GM19455 (cell line): ENCODE measurements around the gene BRSK2.

Experiments
- ATAC-seq: cut with Tn5 transposase; IDR thresholded peaks from one replicate; pipeline ENCODE4 v1.9.1; 2021; ENCODE audit not compliant: unreplicated experiment

Gene BRSK2

GRCh38 chr11:1479006-1479677 is 89.4 kb downstream of the BRSK2 start:
- ATAC-seq = no peak

DNA sequence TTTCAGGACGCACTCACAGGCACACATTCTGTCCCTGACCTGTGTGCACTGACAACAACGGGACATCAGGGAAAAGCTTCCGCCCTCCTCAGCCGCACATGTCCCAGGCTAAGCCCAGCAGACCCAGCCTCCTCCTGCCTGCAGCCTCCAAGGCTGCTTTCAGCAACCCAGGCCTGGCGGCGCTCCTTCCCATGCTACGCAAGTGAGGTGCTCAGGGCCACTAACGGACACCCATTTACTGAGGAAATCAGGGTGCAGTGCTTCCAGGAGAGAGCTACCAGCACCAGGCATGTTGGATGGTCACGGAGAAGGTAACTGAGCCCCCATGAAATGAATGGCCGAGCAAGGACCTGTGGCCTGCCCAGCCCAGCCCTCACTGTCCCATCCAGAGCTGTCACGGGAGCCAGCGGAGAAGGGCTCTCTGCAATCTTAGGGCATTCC is 90.0 kb downstream of the BRSK2 start:
- no peak for ATAC-seq

DNA sequence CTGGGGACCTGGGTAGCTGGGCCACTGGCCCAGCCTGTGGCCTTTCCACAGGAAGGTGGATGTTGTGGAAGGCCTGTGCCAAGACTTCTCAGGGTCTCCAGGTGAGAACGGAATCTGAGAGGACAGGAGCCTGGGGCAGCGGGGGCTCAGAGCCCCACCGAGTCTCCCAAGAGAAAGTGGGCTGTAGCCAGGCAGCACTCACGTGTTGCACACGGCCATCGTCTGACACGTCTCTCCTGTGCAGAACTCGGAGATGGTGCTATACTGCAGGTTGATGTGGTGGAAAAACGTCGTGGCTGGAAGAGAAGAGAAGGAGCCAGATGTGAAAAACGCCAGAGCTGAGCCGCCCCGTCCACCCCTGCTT is 90.4 kb downstream of the BRSK2 start:
- ATAC-seq = no peak

DNA sequence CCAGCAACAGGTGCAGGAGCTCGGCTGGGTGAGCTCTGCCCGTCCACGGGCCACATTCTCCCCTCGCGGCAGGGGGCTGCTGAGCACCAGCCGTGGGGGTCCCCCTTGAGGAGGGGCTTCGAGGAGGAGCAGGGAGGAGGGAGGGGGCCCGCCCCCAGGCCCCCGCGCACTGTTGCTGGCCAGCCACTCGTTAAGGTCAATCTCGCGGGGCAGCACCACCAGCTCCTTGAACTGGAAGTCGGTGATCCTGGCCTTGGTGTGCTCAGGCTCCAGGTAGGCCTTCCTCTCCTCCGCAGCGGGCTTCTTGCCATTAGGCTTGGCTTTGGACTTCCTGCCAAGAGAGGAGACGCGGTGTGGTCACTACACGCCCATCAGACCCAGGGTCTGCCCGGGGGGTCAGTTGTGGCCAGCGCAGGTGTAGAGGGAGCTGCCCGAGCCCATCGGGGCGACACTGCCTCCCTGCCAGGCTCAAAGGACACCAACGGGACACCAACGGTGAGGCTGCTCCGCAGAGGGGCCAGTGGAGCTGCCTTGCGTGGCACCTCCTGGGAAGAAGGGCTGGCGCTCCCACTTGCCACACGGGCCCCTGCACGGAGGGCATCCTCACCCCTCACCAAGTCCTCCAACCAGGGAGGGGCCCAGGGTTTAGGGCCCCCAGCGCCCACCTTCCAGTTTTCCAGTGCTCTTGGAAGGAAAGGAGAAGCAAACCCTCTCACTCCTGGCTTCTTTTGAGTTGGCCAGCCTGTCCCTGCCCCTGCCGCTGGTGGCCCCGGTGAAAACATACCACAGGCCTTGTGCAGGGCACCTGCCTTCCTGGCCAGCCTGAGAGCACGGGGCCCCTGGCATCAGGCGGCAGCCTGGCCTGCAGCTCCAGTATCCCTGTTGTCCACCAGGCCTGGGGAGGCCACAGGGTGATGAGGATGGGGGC is 91.1 kb downstream of the BRSK2 start:
- no peak for ATAC-seq

GRCh38 chr11:1481483-1481825 is 91.7 kb downstream of the BRSK2 start:
- ATAC-seq = no peak

DNA sequence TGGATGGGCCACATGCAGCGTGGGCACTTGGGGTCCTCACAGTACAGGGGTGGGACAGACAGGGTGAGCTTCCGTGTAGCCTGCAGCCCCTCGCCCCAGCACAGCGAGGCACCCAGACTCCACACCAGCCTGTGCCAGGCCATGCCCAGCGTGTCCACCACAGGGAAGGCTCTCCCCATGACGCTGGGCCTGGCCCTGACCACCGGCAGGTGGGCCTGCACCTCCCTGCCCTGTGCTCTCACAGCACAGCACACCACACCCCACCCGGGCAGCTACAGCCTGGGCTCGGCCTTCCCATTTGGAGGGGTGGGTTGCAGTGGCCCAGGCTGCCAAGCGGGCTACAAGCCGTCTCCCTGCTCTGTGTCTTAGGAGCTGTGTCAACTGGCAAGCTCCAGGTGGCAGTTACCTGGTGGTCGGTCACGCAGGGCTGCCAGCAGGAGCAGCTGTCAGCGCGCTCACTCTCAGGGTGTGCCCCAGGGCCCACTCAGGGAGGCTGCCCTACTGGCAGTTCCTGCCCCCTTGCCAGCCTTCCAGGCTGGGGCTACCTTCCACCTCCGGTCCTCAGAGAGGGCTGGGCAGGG is 92.2 kb downstream of the BRSK2 start:
- no peak for ATAC-seq

- ATAC-seq = no peak
Measured at GRCh38 chr11:1482581-1483444, 93.1 kb downstream of the BRSK2 start.

DNA sequence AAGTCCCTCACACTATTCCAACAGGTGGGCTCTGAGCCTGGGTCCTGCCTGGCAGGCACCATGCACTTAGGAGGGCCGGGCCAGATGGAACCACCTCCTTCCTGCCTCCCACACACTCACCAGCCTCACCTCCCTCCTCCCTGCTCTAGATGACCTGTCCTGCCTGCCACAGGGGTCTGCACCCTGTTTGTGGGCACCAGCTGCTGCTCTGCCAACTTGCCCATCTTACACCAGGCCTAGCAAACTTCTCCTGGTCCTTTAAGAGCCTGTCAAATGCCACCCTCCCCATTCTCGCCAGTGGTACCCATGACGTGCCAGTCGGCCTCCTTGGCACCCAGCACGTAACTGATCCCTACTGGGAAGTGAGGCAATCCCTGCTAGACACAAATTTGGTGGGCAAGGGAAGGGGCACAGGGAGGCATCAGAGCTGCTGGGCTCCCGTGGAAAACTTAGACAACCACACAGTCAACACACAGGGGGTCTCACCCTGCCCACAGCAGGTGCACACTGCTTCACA is 93.8 kb downstream of the BRSK2 start:
- ATAC-seq = no peak

- ATAC-seq = no peak
Measured at GRCh38 chr11:1484061-1484671, 94.4 kb downstream of the BRSK2 start.

GRCh38 chr11:1484695-1485503 is 95.2 kb downstream of the BRSK2 start:
- ATAC-seq = no peak

DNA sequence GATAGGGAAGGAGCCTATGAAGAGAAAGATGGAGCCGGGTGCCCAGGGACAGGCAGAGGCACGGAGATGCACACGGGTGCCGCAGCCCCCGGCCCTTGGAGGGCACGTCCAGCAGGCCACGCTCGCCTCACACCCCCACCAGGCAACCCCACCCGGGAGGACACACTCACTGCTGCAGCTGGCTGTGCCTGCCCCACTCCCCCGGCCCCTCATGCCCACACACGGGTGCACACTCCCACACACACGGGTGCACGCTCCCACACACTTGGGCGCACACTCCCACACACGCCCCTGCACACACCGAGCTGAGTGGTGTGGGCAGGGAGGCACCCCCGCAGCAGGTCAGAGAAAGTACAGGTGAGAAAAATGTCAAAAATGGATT is 95.8 kb downstream of the BRSK2 start:
- no peak for ATAC-seq

DNA sequence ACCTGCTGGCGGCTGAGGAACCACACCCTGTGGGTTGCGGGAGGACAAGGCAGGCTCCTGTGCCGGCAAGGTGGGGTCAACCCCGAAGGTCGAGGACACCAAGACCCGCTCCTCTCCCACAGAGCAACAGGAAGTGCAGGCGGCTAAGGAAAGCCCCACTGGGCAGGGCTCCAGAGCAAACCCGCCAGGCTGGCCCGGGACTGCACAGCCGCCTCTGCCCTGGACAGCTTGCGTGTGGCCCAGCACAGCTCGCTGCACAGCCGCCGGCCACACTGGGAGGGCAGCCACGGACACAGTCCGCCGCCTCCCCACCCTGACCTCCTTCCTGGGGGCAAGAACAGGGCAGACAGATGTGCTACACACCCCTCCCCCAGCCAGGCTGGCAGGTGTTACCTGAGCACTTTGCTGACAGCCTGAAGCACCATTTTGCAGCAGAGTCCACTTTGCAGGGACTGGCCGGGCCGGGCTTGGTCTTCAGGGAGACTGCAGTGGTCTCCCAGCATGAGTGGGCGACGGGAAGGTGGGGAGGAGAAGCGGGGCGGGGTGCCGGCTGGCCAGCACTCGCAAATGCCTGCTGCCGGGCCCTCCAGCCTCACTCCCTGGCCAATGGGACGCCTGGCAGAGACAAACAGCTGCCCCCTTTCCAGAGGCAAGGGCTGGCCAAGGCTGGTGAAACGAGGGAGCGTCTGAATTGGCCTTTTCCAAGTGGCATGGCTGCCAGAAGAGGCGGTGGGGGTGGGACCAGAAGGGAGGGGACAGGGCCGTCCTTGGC is 96.5 kb downstream of the BRSK2 start, which contains the start of gene MOB2:
TSS of gene MOB2 (minus strand) at position 726 of the 772 bp plus-strand sequence. CDS start at position 503, 223 bp downstream.
- no peak for ATAC-seq

GRCh38 chr11:1487091-1487850 is 97.5 kb downstream of the BRSK2 start:
- no peak for ATAC-seq

- no peak for ATAC-seq
Measured at GRCh38 chr11:1487851-1488574, 98.3 kb downstream of the BRSK2 start.

- no peak for ATAC-seq
Measured at GRCh38 chr11:1488575-1489180, 98.9 kb downstream of the BRSK2 start.

GRCh38 chr11:1490651-1491050 is 100.9 kb downstream of the BRSK2 start:
- no peak for ATAC-seq

GRCh38 chr11:1491379-1491778 is 101.6 kb downstream of the BRSK2 start:
- ATAC-seq = no peak
